Thyroid gland (tissue), 4 donors: Measurements from ENCODE around the gene GRAMD2B. TPM values are rescaled to one million over a fixed set of nuclear protein-coding genes. Genes with fewer than 3 reads are reported as not detected.

Experiments
- DNase-seq, 2 donors: peaks; one replicate each; pipeline ENCODE4 v3.0.0-alpha.2; 2019
- H3K27ac ChIP-seq, 3 donors: fragments of 200-600 bp; sonication (generic); 1 replicate in 2 of 3; 2 replicates in 1 of 3; pipeline ENCODE4 v1.5.1; 2016 to 2019; ENCODE audit warnings: mild to moderate bottlenecking in 1 of 3, moderate library complexity in 1 of 3
- H3K27me3 ChIP-seq: fragments of 200-600 bp; sonication (generic); one replicate; pipeline ENCODE4 v1.5.1; 2019
- H3K36me3 ChIP-seq, 2 donors: fragments of 200-600 bp; sonication (generic); one replicate each; pipeline ENCODE4 v1.5.1; 2016 to 2019
- H3K4me1 ChIP-seq, 2 donors: fragments of 200-600 bp; sonication (generic); one replicate each; pipeline ENCODE4 v1.5.1; 2017 to 2019
- H3K4me3 ChIP-seq, 3 donors: fragments of 200-600 bp; sonication (generic); replicated peaks in 1 of 3; 1 replicate in 2 of 3; 2 replicates in 1 of 3; pipeline ENCODE4 v1.5.1; 2016; ENCODE audit warnings: mild to moderate bottlenecking in 1 of 3
- H3K9me3 ChIP-seq: fragments of 200-600 bp; sonication (generic); one replicate; pipeline ENCODE4 v1.5.1; 2017
- CTCF ChIP-seq, 6 experiments: fragments of 200-600 bp in 3 of 6; fragments of 450-650 bp in 3 of 6; sonication (generic) in 3 of 6; IDR thresholded peaks; one replicate each; pipeline ENCODE4 v1.5.1; 2016 to 2019; ENCODE audit warnings: antibody characterized with exemption in 6 of 6, mild to moderate bottlenecking in 2 of 6, inconsistent platforms in 1 of 6, moderate library complexity in 1 of 6
- POLR2A ChIP-seq, 2 donors: fragments of 450-650 bp; IDR thresholded peaks; one replicate each; pipeline ENCODE4 v1.6.1; 2017; ENCODE audit warnings: antibody characterized with exemption in 2 of 2, mild to moderate bottlenecking in 2 of 2, moderate library complexity in 1 of 2
- WGBS, 2 donors: methylation state at CpG; one replicate each; pipeline ENCODE4 v1.1.5; 2017; 5-methylcytosine and 5-hydroxymethylcytosine counted together
- intact Hi-C: fragments of 100-400 bp; cut with DNase I; formaldehyde crosslinking; loops from one replicate; pipeline ENCODE4 v1.15.1; 2023
- total RNA-seq, 4 donors: library from RNA; depleted of rRNA; stranded (reverse); fragments of >200 nt; gene quantifications; one replicate each; pipeline ENCODE4 v1.2.3, GENCODE V29; 2016

The GRAMD2B gene
- total RNA-seq, 4 donors from 2014 or later = 68.1 to 115 (median 105) TPM

DNA sequence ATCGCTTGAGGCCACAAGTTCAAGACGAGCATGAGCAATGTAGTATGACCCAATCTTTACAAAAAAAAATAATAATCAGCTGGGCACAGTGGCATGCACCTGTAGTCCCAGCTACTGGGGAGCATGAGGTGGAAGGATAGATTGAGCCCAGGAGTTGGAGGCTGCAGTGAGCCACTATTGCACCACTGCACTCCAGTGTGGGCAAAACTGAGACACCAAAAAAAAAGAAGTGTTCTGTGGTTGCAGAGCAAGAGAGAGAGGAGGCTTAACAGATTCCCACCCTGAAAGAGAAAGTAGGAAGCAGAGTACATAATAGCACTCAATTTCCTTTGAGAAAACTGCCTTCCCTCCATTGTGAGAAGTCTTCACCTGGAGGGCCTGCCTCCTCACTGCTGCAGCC lies 119.2 kb downstream of the GRAMD2B start:
- 48 to 75% methylated on average over 2 of the region's 2 CpGs for WGBS, 2 donors
- H3K9me3 ChIP-seq = no peaks in the 10 kb centered on the region
- no peak overlapping the region for H3K4me3 ChIP-seq
- DNase-seq = no peak
- TF ChIP-seq POLR2A (IDR thresholded peaks at IDR 0.05) (no peak), CTCF (IDR thresholded peaks at IDR 0.05) (no peak)
- H3K27ac ChIP-seq = no peak overlapping the region
- H3K4me1 ChIP-seq = peaks cover 8 to 13% of the 10 kb centered on the region in 2 donors
- H3K27me3 ChIP-seq = no peaks in the 10 kb centered on the region
- intact Hi-C loops = loop anchor here (5.0 kb wide), 1 partner anchor 190 kb away; no protein-coding TSS in a partner anchor
- peaks cover 4 to 11% of the 10 kb centered on the region in 2 donors for H3K36me3 ChIP-seq

DNA sequence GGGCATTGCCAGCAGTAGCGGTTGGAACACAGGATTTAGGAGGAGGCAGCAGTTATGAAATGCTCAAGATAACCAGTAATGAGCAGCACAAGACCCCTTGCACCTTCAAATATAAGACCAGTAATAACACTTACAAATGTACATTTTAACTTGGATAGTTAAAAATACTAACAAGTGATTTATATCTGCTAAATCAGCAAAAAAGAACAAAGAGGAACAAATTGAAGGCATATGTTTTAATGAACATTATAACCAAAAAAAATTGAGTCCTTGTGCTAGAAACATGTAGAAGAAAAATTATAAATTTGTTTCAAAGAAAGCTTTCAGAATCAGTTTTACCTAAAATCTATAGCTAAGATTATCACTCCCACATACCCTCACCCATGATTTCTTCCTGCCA lies 119.8 kb downstream of the GRAMD2B start:
- 83 to 92% methylated on average over 1 of the region's 1 CpG for WGBS, 2 donors
- H3K27ac ChIP-seq = no peak overlapping the region

DNA sequence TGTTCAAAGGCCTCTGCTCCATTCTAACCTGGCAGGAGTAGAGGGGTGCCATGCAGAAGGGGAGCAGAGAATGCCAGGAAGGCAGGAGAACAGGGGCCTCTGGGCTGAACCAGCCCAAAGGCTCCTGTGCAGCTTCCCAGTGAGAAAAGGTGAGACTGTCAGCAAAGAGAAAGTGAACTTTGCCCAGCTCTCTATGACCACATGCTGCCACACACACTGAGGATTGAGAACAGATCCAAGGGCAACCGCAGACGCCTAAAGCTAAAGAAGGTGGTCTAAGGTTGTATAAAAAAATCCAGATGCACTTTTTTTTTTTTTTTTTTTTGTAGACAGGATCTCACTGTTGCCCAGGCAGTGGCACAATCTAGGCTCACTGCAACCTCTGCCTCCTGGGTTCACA lies 120.5 kb downstream of the GRAMD2B start:
- H3K4me1 ChIP-seq = peaks cover 8 to 9% of the 10 kb centered on the region in 2 donors
- H3K27me3 ChIP-seq = no peaks in the 10 kb centered on the region
- TF ChIP-seq CTCF (IDR thresholded peaks at IDR 0.05) (no peak), POLR2A (IDR thresholded peaks at IDR 0.05) (no peak)
- no peak overlapping the region for H3K27ac ChIP-seq
- peaks cover 4 to 21% of the 10 kb centered on the region in 2 donors for H3K36me3 ChIP-seq
- WGBS, 2 donors = 97 to 100% methylated on average over 2 of the region's 2 CpGs
- intact Hi-C loops = loop anchor here (5.0 kb wide), 1 partner anchor 191 kb away; no protein-coding TSS in a partner anchor
- no peaks in the 10 kb centered on the region for H3K9me3 ChIP-seq
- DNase-seq = no peak
- no peak overlapping the region for H3K4me3 ChIP-seq

More for the DNA sequence above, 119.8 kb downstream of the GRAMD2B start:
- TF ChIP-seq POLR2A (IDR thresholded peaks at IDR 0.05) (no peak), CTCF (IDR thresholded peaks at IDR 0.05) (no peak)
- intact Hi-C loops = loop anchor here (5.0 kb wide), 1 partner anchor 191 kb away; no protein-coding TSS in a partner anchor
- no peak for DNase-seq
- Histone ChIP-seq H3K4me1 (peaks cover 8 to 13% of the 10 kb centered on the region in 2 donors), H3K4me3 (no peak overlapping the region), H3K27me3 (no peaks in the 10 kb centered on the region), H3K36me3 (peaks cover 4 to 17% of the 10 kb centered on the region in 2 donors), H3K9me3 (no peaks in the 10 kb centered on the region)

Other genes starting within 250 kb of the GRAMD2B start
- 10 to 100 TPM; 25.3 to 57.3 (median 41.5) TPM for gene ALDH7A1, start 171.8 kb downstream of the GRAMD2B start, total RNA-seq
- gene PHAX, start 177.5 kb downstream of the GRAMD2B start, total RNA-seq = 10 to 100 TPM; 35.2 to 42.9 (median 40.0) TPM